PC-3 (cell line): ENCODE results near the gene ZC3HAV1.
"Not testable (repeated sequence)": the region's sequence is repeated elsewhere in the genome, so short reads cannot be mapped to it uniquely, and the experiment has no call there.

Source experiments
- EZH2 ChIP-seq: fragments of 300-600 bp; sonication (generic); IDR thresholded peaks from one replicate; pipeline ENCODE4 v1.6.1; 2017; ENCODE audit warnings: antibody characterized with exemption, mild to moderate bottlenecking, low read length; ENCODE audit not compliant: unreplicated experiment
- EZH2phosphoT487 ChIP-seq: fragments of 300-600 bp; sonication (generic); IDR thresholded peaks from 2 replicates; pipeline ENCODE4 v1.6.1; 2018; ENCODE audit warnings: mild to moderate bottlenecking, antibody characterized with exemption, low read length, borderline replicate concordance
- TF ChIP-seq, protein P1 (sequence below): fragments of 300-600 bp; sonication (generic); conservative IDR thresholded peaks from 2 replicates; pipeline ENCODE4 v1.5.1; 2017; ENCODE audit warnings: antibody characterized with exemption, low read depth, mild to moderate bottlenecking, low read length

DNA sequence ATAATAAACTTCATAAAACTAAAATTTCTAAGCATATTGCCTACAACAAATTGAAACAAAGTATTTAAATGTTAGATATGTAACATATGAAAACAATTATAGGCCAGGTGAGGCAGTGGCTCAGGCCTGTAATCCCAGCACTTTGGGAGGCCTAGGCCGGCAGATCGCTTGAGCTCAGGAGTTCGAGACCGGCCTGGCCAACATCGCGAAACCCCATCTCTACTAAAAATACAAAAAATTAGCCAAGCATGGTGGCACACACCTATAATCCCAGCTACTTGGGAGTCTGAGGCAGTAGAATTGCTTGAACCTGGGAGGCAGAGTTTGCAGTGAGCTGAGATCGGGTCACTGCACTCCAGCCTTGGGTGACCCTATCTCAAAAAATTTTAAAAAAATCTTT is 3.3 kb downstream of the ZC3HAV1 start:
- TF ChIP-seq, protein P1, sequence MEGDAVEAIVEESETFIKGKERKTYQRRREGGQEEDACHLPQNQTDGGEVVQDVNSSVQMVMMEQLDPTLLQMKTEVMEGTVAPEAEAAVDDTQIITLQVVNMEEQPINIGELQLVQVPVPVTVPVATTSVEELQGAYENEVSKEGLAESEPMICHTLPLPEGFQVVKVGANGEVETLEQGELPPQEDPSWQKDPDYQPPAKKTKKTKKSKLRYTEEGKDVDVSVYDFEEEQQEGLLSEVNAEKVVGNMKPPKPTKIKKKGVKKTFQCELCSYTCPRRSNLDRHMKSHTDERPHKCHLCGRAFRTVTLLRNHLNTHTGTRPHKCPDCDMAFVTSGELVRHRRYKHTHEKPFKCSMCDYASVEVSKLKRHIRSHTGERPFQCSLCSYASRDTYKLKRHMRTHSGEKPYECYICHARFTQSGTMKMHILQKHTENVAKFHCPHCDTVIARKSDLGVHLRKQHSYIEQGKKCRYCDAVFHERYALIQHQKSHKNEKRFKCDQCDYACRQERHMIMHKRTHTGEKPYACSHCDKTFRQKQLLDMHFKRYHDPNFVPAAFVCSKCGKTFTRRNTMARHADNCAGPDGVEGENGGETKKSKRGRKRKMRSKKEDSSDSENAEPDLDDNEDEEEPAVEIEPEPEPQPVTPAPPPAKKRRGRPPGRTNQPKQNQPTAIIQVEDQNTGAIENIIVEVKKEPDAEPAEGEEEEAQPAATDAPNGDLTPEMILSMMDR, result not testable (repeated sequence)
- TF ChIP-seq EZH2phosphoT487, EZH2: not testable (repeated sequence)
